ENCODE data around the gene LIMCH1.

- no peak for TF ChIP-seq CTCF (conservative IDR thresholded peaks at IDR 0.05; ENCODE audit: low read length)
- TF ChIP-seq EZH2phosphoT487 (IDR thresholded peaks at IDR 0.05; ENCODE audit: borderline replicate concordance) = no peak
Observed at GRCh38 chr4:41514169-41514568, 23.8 kb upstream of the LIMCH1 start.

All from Loucy (cell line).